ENCODE measurements around the gene HOXC6. TPM values are rescaled to one million over a fixed set of nuclear protein-coding genes. Genes with fewer than 3 reads are reported as not detected.

Gene HOXC6
- total and polyA plus RNA-seq, 2 donors (not counting 3 experiments of a cell fraction or from before 2014, with no cell fraction given), result 0.58 to 0.72 TPM

- no peak for DNase-seq (ENCODE audit: low read depth, low spot score)
- no peaks in the 10 kb centered on the region for H4K20me1 ChIP-seq (replicated peaks; ENCODE audit: control insufficient read depth, extremely low read depth, insufficient read depth, low read length)
- dilution Hi-C loops (cut with MboI; ENCODE audit: extremely low pct_ligation_motif_present, low sequenced_read_pairs) (no loop called here), intact Hi-C loops (cut with micrococcal nuclease) (no loop called here)
- no peak overlapping the region for H2AFZ ChIP-seq (ENCODE audit: low read depth, low read length)
- FAIRE-seq, result no peak
- H3K9me3 ChIP-seq (replicated peaks; ENCODE audit: control insufficient read depth, insufficient read depth, low read length), result no peaks in the 10 kb centered on the region
- no peaks in the 10 kb centered on the region for H3K36me3 ChIP-seq (ENCODE audit: control insufficient read depth in 2 of 2, extremely low read depth in 1 of 2, insufficient read depth in 2 of 2, low read length in 2 of 2)
- POLR2A ChIA-PET, result no interaction called here
- H3K27ac ChIP-seq (ENCODE audit: insufficient read depth, low read depth, low read length), result no peak overlapping the region
- no peaks in the 10 kb centered on the region for H3K4me1 ChIP-seq (ENCODE audit: control insufficient read depth, extremely low read depth, insufficient read depth, low read length)
- CTCF ChIA-PET, result interaction anchor here (0.6 to 3.7 kb wide), 3 partner anchors 8 to 210 kb away, joined by 3 to 17 read pairs (median 11); no protein-coding TSS in a partner anchor
- no TSS peak for BruUV-seq (replicated peaks)
- TF ChIP-seq MAX (IDR thresholded peaks at IDR 0.05; ENCODE audit: insufficient read depth, insufficient read length) (no peak), EZH2 (IDR thresholded peaks at IDR 0.05; ENCODE audit: borderline replicate concordance, low read depth, low read length, severe bottlenecking) (peak; percentile 94)
- no peak overlapping the region for H3K9ac ChIP-seq (replicated peaks; ENCODE audit: extremely low read depth, insufficient read depth, low read length)
- H3K27me3 ChIP-seq (ENCODE audit: control insufficient read depth in 2 of 2, insufficient read depth in 2 of 2, low read length in 2 of 2), result peaks cover 84 to 99% of the 10 kb centered on the region in 2 experiments
- H3K79me2 ChIP-seq (ENCODE audit: control insufficient read depth, insufficient read depth, low read length), result no peaks in the 10 kb centered on the region
- H3K9me1 ChIP-seq (replicated peaks; ENCODE audit: control insufficient read depth, extremely low read depth, insufficient read depth, low read length), result no peaks in the 10 kb centered on the region
- no peak overlapping the region for H3K4me2 ChIP-seq (ENCODE audit: insufficient read depth, low read length)
- H3K4me3 ChIP-seq (replicated peaks in 1 of 3; ENCODE audit: insufficient read depth in 1 of 3, low read depth in 1 of 3, low read length in 3 of 3), result no peak overlapping the region
These were observed 30.8 kb upstream of the HOXC6 start for GRCh38 chr12:53997204-53998109.

GRCh38 chr12:53998110-53998899, 29.9 kb upstream of the HOXC6 start:
- Histone ChIP-seq H3K4me3 (replicated peaks in 1 of 3; ENCODE audit: insufficient read depth in 1 of 3, low read depth in 1 of 3, low read length in 3 of 3) (no peak overlapping the region), H3K27ac (ENCODE audit: insufficient read depth, low read depth, low read length) (no peak overlapping the region), H3K4me1 (ENCODE audit: control insufficient read depth, extremely low read depth, insufficient read depth, low read length) (no peaks in the 10 kb centered on the region), H4K20me1 (replicated peaks; ENCODE audit: control insufficient read depth, extremely low read depth, insufficient read depth, low read length) (no peaks in the 10 kb centered on the region), H3K27me3 (ENCODE audit: control insufficient read depth in 2 of 2, insufficient read depth in 2 of 2, low read length in 2 of 2) (peaks cover 79 to 99% of the 10 kb centered on the region in 2 experiments), H3K4me2 (ENCODE audit: insufficient read depth, low read length) (no peak overlapping the region), H3K36me3 (ENCODE audit: control insufficient read depth in 2 of 2, extremely low read depth in 1 of 2, insufficient read depth in 2 of 2, low read length in 2 of 2) (no peaks in the 10 kb centered on the region), H3K9me3 (replicated peaks; ENCODE audit: control insufficient read depth, insufficient read depth, low read length) (no peaks in the 10 kb centered on the region), H3K9ac (replicated peaks; ENCODE audit: extremely low read depth, insufficient read depth, low read length) (no peak overlapping the region), H2AFZ (ENCODE audit: low read depth, low read length) (no peak overlapping the region), H3K79me2 (ENCODE audit: control insufficient read depth, insufficient read depth, low read length) (no peaks in the 10 kb centered on the region), H3K9me1 (replicated peaks; ENCODE audit: control insufficient read depth, extremely low read depth, insufficient read depth, low read length) (no peaks in the 10 kb centered on the region)
- no peak for TF ChIP-seq MAX (IDR thresholded peaks at IDR 0.05; ENCODE audit: insufficient read depth, insufficient read length)
- no peak for TF ChIP-seq MYC (IDR thresholded peaks at IDR 0.05; ENCODE audit: low read depth, low read length)
- no peak for TF ChIP-seq GATA2 (IDR thresholded peaks at IDR 0.05; ENCODE audit: insufficient read depth, insufficient read length, low read depth, low read length)
- no peak for TF ChIP-seq EZH2 (IDR thresholded peaks at IDR 0.05; ENCODE audit: borderline replicate concordance, low read depth, low read length, severe bottlenecking)
- no peak for TF ChIP-seq CTCF (IDR thresholded peaks at IDR 0.05; ENCODE audit: extremely low read depth in 1 of 2, insufficient read depth in 1 of 2, low read depth in 1 of 2, low read length in 2 of 2)
- no peak for TF ChIP-seq POLR2AphosphoS5 (IDR thresholded peaks at IDR 0.05; ENCODE audit: insufficient read depth, low read depth, low read length)
- TF ChIP-seq JUN (IDR thresholded peaks at IDR 0.05; ENCODE audit: borderline replicate concordance, insufficient read depth, insufficient read length, low read depth), result no peak
- TF ChIP-seq FOS (IDR thresholded peaks at IDR 0.05; ENCODE audit: borderline replicate concordance, insufficient read depth, low read length), result no peak
- TF ChIP-seq POLR2A (IDR thresholded peaks at IDR 0.05; ENCODE audit: low read depth, low read length), result no peak
- no TSS peak for BruUV-seq (replicated peaks)
- ChIA-PET CTCF (interaction anchor here (2.6 to 3.4 kb wide), 2 partner anchors 203 to 209 kb away, joined by 11 to 17 read pairs; no protein-coding TSS in a partner anchor), POLR2A (no interaction called here)
- dilution Hi-C loops (cut with MboI; ENCODE audit: extremely low pct_ligation_motif_present, low sequenced_read_pairs), result no loop called here
- intact Hi-C loops (cut with micrococcal nuclease), result no loop called here
- no peak for DNase-seq (ENCODE audit: low read depth, low spot score)
- no peak for FAIRE-seq
